Fibroblast of the aortic adventitia (primary cell): ENCODE results near the gene SWSAP1. TPM values are rescaled to one million over a fixed set of nuclear protein-coding genes. Genes with fewer than 3 reads are reported as not detected.

Source experiments
- DNase-seq: peaks from one replicate; pipeline ENCODE4 v3.0.0-alpha.2; 2010; ENCODE audit warnings: low read depth
- H3K4me3 ChIP-seq: 2 replicates; pipeline ENCODE4 v1.5.1; 2011; ENCODE audit warnings: low read depth, mild to moderate bottlenecking, control low read depth, low read length, moderate library complexity
- total RNA-seq: library from RNA; depleted of rRNA; stranded (reverse); fragments of >200 nt; gene quantifications from 2 replicates; pipeline ENCODE4 v1.2.3, GENCODE V29; 2012; ENCODE audit warnings: low replicate concordance
- TF ChIP-seq, protein P1 (sequence below): IDR thresholded peaks from 2 replicates; pipeline ENCODE4 v1.5.1; 2011; ENCODE audit warnings: mild to moderate bottlenecking, low read length, control low read depth, inconsistent platforms; ENCODE audit not compliant: insufficient read depth

SWSAP1 gene
- total RNA-seq, 1 donor, result 0.45 TPM

DNA sequence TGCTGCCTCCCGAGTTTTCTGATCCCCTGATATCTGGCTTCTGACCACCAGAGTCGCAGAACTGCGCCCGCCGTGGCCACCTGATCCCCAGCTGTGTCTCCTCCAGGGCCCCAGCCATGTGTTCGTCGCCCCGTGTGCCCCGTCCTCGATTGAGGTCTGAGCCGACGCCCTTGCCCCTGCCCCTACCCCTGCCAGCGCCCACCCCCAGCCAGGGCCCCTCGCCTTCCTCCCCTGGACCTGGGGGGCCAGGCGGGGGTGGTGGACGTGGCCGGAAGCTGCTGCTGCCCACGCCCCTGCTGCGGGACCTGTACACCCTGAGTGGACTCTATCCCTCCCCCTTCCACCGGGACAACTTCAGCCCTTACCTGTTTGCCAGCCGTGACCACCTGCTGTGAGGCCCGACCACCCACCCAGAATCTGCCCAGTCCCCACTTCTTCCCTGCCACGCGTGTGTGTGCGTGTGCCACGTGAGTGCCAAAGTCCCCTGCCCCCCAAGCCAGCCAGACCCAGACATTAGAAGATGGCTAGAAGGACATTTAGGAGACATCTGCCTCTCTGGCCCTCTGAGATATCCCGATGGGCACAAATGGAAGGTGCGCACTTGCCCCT, 10.1 kb upstream of the SWSAP1 start:
- no peak for DNase-seq
- TF ChIP-seq, protein P1, sequence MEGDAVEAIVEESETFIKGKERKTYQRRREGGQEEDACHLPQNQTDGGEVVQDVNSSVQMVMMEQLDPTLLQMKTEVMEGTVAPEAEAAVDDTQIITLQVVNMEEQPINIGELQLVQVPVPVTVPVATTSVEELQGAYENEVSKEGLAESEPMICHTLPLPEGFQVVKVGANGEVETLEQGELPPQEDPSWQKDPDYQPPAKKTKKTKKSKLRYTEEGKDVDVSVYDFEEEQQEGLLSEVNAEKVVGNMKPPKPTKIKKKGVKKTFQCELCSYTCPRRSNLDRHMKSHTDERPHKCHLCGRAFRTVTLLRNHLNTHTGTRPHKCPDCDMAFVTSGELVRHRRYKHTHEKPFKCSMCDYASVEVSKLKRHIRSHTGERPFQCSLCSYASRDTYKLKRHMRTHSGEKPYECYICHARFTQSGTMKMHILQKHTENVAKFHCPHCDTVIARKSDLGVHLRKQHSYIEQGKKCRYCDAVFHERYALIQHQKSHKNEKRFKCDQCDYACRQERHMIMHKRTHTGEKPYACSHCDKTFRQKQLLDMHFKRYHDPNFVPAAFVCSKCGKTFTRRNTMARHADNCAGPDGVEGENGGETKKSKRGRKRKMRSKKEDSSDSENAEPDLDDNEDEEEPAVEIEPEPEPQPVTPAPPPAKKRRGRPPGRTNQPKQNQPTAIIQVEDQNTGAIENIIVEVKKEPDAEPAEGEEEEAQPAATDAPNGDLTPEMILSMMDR, result no peak
- no peak overlapping the region for H3K4me3 ChIP-seq

DNA sequence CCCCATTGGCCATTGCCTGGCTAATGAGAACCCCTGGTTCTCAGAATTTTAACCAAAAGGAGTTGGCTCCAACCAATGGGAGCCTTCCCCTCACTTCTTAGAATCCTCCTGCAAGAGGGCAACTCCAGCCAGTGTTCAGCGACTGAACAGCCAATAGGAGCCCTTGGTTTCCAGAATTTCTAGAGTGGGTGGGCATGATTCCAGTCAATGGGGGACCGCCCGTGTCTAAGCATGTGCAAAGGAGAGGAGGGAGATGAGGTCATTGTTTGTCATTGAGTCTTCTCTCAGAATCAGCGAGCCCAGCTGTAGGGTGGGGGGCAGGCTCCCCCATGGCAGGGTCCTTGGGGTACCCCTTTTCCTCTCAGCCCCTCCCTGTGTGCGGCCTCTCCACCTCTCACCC, 9.5 kb upstream of the SWSAP1 start:
- no peak for DNase-seq
- TF ChIP-seq, protein P1, result no peak
- H3K4me3 ChIP-seq, result no peak overlapping the region

DNA sequence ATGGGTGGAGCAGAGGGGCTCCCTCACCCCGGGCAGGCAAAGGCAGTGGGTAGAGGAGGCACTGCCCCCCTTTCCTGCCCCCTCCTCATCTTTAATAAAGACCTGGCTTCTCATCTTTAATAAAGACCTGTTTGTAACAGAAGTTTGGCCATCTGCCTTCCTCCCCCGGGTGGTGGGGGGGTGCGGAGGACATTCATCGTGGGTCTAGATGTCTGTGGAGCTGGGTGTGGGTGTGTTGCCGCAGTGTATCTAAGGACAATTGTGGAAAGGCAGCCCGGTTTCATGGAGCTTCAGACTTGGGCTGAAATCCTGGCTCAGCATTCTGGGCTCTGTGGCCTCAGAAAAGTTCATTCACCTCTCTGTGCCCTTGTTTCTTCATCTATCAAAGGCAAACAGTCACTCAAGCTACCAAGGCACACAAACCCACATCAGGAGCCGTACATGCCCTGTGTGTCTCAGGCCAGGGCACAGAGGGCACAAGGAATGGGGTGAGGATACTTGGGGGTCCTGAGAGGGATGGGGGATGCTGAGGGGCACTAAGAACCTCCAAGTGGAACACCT, 8.8 kb upstream of the SWSAP1 start:
- H3K4me3 ChIP-seq, result no peak overlapping the region
- DNase-seq, result no peak
- TF ChIP-seq, protein P1, result no peak

DNA sequence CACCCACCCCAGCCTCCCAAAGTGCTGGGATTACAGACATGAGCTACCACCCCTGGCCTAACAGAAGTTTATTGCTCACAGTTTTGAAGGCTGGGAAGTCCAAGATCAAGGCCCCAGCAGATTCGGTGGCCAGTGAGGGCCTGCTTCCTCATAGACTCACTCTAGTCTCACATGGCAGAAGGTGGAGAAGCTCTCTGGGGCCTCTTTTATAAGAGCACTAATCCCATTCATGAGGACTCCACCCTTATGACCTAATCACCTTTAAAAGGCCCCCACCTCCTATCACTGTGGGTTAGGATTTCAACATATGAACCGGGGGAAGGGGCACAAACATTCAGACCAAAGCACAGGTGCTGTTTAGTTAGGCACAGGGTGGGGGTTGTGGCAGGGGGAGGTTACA, 6.9 kb upstream of the SWSAP1 start:
- DNase-seq, result no peak
- TF ChIP-seq, protein P1, result no peak
- no peak overlapping the region for H3K4me3 ChIP-seq

DNA sequence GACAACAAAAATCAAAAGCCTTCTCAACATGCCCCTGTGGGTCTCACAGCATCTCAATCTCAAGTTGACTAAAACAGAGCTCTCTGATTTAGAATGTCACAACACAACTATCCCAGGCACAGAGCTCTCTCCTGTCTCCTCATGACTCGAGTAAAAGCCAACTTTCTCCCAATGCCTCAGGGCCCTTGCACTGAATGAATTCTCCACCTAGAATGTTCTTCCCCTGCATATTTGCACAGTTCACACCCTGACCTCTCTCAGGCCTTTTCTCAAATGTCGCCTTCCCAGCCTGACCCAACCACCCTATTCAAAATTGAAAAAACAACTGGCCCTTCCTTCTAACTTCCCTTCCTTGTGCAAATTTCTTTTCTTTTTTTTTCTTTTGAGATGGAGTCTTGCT, 3.7 kb upstream of the SWSAP1 start:
- DNase-seq, result no peak
- no peak overlapping the region for H3K4me3 ChIP-seq
- TF ChIP-seq, protein P1, result no peak

DNA sequence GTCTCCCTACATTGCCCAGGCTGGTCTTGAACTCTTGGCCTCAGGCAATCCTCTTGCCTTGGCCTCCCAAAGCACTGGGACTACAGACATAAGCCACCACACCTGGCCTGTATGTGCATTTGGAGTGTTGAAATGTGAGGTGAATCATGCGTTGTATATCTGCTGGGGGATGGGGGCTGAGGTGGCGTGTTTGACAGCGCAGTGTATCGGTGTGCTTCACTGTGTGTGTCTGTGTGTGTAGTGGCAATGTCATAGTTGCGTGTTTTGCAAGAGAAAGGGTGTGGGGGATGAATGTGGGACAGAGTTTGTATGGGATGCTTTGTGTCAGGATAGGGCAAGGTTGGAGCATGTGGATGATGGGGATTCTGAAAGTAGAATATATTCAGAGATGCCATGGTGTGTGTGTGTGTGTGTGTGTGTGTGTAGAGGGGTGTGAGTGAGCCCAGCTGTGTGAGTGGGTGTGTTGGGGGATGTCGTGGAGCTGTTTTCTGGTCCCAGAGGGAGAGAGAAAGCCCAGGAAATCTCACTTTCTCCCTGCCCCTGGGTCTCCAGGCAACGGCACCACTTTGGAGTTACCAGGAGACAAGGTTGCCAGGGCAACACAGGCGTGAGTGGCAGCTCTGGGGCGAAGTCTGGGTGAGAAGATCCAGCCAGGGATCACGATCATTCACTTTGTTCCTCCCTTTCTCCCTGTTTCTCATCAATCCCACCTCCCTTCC, 1.1 kb upstream of the SWSAP1 start:
- peak; percentile 22 for DNase-seq
- H3K4me3 ChIP-seq, result no peak overlapping the region
- TF ChIP-seq, protein P1, result no peak
